NCI-H128 (cell line): ENCODE results near the gene COL9A1.

Source experiments
- DNase-seq: peaks from one replicate; lab custom pipeline; 2025; ENCODE audit not compliant: unreplicated experiment; lab: John Stamatoyannopoulos, UW

Gene COL9A1

GRCh38 chr6:70289299-70289698 is 13.6 kb downstream of the COL9A1 start:
- DNase-seq = no peak

- DNase-seq = no peak
Observed at GRCh38 chr6:70286905-70287304, 16.0 kb downstream of the COL9A1 start.

DNA sequence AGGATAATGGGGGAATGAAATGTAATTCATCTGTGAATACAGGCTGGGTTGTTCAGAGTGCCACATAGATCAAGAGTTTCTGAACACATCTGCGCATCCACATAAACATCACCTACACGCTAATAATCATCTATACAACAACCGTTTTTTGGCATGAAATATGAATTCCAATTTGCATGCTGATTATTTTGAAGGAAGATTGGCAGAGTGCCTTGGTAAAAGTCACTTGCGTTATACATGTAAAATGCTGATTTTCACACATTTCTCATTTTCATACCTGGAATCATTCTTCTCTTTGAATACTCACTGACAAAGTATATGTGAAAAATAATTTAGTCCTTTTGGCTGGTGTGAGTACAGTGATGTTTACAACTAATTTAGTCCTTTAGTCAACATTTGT is 17.7 kb downstream of the COL9A1 start:
- DNase-seq = no peak

DNA sequence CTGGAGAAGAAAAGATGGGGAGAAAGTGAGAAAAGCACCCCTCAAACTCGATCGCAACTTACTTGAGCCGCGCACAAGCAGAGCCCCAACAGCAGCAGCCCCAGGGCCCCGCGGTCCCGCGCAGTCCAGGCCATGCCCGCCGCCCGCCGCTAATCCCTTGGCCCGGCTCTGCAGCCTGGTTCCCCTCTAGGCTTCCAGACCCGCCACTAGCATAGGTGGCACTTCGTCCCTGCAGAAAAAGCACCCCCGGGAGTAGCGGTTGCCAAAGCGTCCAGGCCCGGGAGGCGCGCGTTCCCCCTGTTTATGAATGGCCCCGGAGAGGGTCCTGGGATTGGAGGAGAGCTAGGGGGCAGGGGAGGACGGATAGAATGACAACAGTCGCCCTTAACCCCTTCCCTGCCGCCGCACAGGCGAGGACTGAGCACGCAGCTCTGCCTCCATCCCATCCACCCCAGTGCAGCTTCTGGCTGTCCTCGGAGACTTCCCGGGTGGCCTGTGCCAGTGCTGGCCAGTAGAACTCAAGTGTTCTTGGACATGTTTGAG is 19.9 kb downstream of the COL9A1 start:
- no peak for DNase-seq

GRCh38 chr6:70282312-70282918 is 20.5 kb downstream of the COL9A1 start:
- no peak for DNase-seq

GRCh38 chr6:70281923-70282311 is 21.0 kb downstream of the COL9A1 start:
- no peak for DNase-seq

DNA sequence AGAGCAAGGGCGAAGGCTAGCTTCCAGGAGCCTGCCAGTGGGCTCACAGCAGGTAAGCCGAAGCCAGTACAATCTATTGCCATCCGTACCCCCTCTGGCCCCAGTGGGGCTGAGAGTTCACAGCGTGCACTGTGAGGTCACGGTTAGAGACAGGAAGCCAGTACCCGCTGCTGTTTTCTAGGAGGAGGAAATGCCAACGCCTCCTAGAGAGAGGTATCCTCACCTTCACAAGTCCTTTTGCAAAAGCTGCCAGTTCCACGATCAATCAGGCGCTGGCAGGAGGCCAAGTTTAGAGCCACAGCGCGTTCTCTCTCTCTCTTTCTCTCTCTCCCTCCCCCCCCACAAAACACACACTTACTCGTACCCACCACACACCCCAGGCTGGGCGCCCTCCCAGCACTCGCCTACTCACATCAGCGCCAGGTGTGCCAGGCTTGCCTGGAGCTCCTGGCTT is 22.5 kb downstream of the COL9A1 start:
- no peak for DNase-seq

DNA sequence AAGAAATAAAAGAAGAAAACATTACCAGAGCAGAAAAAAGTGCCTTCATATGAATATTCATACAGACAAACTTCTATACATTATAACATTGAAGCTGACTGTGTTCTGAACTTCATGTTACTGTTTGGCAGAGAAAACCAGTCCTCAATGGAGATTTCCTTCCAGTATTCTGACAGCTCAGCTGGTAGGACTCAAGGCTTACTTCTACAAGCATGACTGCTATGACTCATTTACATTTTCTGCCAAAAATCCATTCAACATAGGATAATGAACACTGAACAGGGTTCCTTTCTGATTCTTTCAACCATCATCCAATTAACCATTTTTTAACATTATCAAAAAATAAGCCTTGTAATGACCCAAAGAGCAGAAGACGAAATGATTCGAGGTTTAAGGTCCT is 25.4 kb downstream of the COL9A1 start:
- DNase-seq = no peak

- DNase-seq = no peak
Observed at GRCh38 chr6:70274338-70274737, 28.5 kb downstream of the COL9A1 start.

DNA sequence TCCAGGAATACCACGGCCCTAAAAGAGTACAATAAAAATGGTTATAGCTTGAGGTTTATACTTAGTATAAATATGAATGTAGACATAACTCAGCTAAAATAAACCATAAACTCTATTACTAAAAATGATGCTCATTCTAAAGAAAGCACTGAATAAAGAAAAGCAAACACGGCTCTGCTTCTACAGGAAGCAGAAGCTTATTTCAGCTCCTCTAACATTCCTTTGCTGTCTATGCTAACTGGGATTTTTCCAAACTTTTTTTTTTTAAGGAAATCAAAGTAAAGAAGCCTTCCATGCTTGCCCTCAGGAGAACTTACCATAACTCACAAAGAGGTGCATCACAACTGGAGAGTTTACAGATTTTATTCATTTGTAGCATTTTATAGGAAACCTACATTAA is 30.8 kb downstream of the COL9A1 start:
- DNase-seq = no peak

DNA sequence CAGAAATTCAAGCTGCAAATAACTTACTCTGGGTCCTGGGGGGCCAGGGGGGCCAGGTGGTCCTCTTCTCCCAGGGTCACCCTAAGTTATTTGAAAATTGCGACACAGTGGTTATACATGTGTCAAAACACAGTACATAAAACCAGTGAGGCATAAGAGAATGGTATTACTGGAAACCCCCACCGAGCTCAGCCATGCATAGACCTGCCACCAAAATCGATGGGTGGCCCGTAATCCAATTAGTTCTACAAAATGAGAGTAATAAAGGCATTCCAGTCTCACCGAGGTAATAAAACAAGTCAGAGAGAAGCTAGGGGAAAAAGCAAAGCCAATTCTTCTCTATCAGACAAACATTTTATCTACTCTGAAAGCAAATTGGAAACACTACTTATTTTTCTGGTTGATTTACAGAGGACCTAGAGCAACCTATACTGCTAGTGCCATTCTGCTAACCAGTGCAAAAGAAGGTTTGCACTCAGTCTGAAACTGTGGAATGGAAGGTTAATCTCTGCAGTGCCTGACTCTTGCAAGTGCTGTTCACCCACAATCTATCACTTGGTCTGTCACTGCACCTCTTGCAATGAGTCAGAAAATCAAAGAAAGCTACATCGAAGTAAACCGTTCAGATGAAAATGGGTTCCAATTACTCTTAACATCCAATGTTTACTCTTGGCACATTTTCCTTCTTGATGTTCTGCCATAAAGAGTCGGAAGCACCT is 32.4 kb downstream of the COL9A1 start:
- no peak for DNase-seq

DNA sequence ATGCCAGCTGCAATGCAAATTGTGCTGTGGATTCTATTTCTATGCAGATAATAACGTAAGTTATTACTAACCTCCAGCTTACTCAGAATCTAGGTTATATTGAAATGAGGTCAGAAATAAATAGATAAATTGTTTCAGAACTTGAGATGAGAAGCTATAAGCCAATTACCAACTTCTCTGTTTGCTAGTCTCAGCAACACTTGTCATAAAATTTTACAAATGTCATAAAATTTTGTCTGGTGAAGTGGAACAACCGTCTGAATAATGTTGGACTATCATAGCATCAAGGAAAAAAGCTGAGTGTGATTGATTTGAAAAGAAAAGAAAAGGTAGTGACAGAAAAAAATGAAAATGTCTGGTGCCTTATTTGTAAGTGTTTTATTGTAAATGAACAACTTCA is 36.7 kb downstream of the COL9A1 start:
- DNase-seq = no peak

DNA sequence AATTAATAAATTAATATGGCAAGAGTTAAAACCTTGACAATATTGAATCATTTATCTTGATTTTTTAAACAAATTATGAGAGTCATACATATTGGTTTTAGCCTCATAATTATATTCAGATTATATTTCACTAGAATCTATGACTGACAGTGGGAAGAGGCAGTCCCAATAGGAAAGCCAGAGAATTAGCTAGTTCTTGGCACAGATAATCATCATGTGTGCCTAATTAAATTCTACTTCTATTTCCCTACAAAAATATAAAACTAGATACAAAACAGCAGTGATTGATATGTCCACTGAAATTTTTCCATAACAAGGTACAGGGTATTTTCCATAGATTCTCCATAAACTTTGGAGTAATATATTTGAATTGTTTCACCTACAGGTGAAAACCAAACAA is 38.6 kb downstream of the COL9A1 start:
- DNase-seq = no peak

- DNase-seq = no peak
Observed at GRCh38 chr6:70258483-70258882, 44.4 kb downstream of the COL9A1 start.

GRCh38 chr6:70257768-70258273 is 45.1 kb downstream of the COL9A1 start:
- no peak for DNase-seq

DNA sequence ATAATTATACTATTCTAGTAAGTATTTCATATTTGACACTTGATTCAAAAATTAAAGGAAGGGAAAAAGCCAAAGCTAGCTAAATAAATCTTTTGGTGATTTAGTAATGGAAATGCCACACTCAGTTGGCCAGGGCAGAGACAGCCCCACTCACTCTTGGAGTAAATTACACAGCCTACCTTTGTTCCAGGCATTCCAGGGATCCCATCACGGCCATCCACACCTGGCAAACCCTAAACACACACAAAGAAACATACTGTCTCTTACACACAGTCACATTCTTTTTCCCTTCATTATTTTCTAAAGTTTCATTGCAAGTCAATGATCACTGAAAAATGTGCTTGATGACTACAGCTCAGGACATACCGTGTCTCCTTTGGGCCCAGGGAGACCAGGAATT is 48.1 kb downstream of the COL9A1 start:
- DNase-seq = no peak

DNA sequence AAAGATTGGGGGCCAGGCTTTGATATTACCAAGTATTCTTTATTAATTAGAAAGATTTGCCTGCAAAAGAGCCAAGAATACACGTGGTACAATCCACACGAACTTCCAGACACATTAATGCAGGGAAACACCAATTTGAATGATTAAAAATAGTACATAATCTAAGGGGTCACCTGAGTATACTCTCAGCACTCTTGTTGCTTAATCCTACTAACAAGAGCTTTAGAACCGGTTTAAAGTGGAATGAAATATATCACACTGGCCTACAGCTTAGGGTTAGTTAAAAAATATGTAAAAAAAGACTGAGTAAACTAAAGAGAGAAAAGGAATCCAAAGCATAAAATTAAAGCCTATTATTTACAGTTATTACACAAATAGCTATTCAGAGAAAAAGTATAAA is 49.0 kb downstream of the COL9A1 start:
- DNase-seq = no peak

DNA sequence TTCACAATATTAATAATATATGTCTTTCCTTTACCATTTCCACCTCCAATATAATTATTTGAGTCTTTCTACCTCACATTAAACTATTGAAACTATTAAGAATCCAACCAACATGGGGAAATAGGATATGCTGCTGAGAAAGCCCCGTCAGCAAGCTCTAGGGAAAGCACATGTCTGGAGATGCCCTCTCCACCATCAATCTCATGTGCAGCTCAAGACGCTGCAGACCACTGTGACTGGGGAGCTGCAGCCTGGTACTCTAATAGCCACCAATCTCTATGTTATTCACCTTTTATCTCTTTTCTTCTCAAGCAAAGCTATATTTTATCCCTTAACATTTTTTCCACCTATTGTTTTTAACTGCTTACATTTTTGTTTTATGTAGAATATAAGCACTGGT is 50.3 kb downstream of the COL9A1 start:
- no peak for DNase-seq

DNA sequence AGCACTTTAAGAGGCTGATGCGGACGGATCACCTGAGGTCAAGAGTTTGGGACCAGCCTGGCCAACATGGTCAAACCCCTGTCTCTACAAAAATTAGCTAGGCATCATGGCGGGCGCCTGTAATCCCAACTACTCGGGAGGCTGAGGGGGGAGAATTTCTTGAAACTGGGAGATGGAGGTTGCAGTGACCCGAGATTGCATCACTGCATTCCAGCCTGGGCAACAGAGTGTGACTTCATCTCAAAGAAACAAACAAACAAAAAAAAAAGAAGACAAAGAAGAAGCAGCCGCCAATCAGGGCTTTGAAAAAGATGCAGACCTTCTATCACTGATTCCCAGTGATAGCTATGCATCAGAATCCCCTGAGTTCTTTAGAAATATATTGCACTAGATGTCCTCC is 56.8 kb downstream of the COL9A1 start:
- DNase-seq = no peak

GRCh38 chr6:70241991-70242420 is 60.9 kb downstream of the COL9A1 start:
- DNase-seq = no peak

- DNase-seq = no peak
Observed at GRCh38 chr6:70241031-70241430, 61.9 kb downstream of the COL9A1 start.

GRCh38 chr6:70236343-70236742 is 66.5 kb downstream of the COL9A1 start:
- DNase-seq = no peak
